Ishikawa (cell line): ENCODE measurements around the gene CARHSP1.

Experiments
- CEBPB ChIP-seq: IDR thresholded peaks from 2 replicates; pipeline ENCODE4 v1.6.1; 2012
- CREB1 ChIP-seq: IDR thresholded peaks from 2 replicates; pipeline ENCODE4 v1.6.1; 2012; ENCODE audit warnings: low read depth
- EGR1 ChIP-seq: IDR thresholded peaks from 2 replicates; pipeline ENCODE4 v1.6.1; 2012
- EP300 ChIP-seq: IDR thresholded peaks from 2 replicates; pipeline ENCODE4 v1.6.1; 2012; ENCODE audit warnings: borderline replicate concordance
- FOXM1 ChIP-seq: IDR thresholded peaks from 2 replicates; pipeline ENCODE4 v1.6.1; 2012; ENCODE audit warnings: low read depth, borderline replicate concordance
- MAX ChIP-seq: IDR thresholded peaks from 2 replicates; pipeline ENCODE4 v1.6.1; 2012
- NFIC ChIP-seq: IDR thresholded peaks from 2 replicates; pipeline ENCODE4 v1.6.1; 2012
- RAD21 ChIP-seq: IDR thresholded peaks from 2 replicates; pipeline ENCODE4 v1.6.1; 2012; ENCODE audit warnings: low read depth
- REST ChIP-seq: IDR thresholded peaks from 2 replicates; pipeline ENCODE4 v1.6.1; 2012; ENCODE audit warnings: low read depth, mild to moderate bottlenecking
- TAF1 ChIP-seq: IDR thresholded peaks from 2 replicates; pipeline ENCODE4 v1.6.1; 2012; ENCODE audit warnings: low read depth, mild to moderate bottlenecking
- TCF12 ChIP-seq: IDR thresholded peaks from 2 replicates; pipeline ENCODE4 v1.6.1; 2012; ENCODE audit warnings: low read depth
- TEAD4 ChIP-seq: IDR thresholded peaks from 2 replicates; pipeline ENCODE4 v1.6.1; 2012
- USF1 ChIP-seq: IDR thresholded peaks from 2 replicates; pipeline ENCODE4 v1.6.1; 2012
- YY1 ChIP-seq: IDR thresholded peaks from 2 replicates; pipeline ENCODE4 v1.6.1; 2012; ENCODE audit warnings: low read depth
- ZBTB7A ChIP-seq: IDR thresholded peaks from 2 replicates; pipeline ENCODE4 v1.6.1; 2012; ENCODE audit warnings: low read depth

CARHSP1 gene

GRCh38 chr16:8885674-8886592 is 17.1 kb upstream of the CARHSP1 start:
- TF ChIP-seq ZBTB7A (no peak), MAX (no peak), YY1 (no peak), CEBPB (no peak), TEAD4 (no peak), EGR1 (no peak), TAF1 (no peak), RAD21 (no peak), TCF12 (no peak), REST (no peak), CREB1 (no peak), USF1 (no peak), EP300 (no peak), FOXM1 (no peak), NFIC (no peak)

GRCh38 chr16:8882725-8883377 is 14.0 kb upstream of the CARHSP1 start:
- TF ChIP-seq TAF1 (no peak), EGR1 (no peak), EP300 (no peak)

- TF ChIP-seq MAX, result no peak
- no peak for TF ChIP-seq CEBPB
- no peak for TF ChIP-seq YY1
- no peak for TF ChIP-seq CREB1
- TF ChIP-seq TCF12, result no peak
- TF ChIP-seq EP300, result no peak
- TF ChIP-seq ZBTB7A, result no peak
- no peak for TF ChIP-seq REST
- no peak for TF ChIP-seq FOXM1
- TF ChIP-seq RAD21, result no peak
- no peak for TF ChIP-seq EGR1
- TF ChIP-seq TAF1, result no peak
- no peak for TF ChIP-seq USF1
- no peak for TF ChIP-seq NFIC
- TF ChIP-seq TEAD4, result no peak
These were observed 13.3 kb upstream of the CARHSP1 start, which contains the start of gene LITAFD for GRCh38 chr16:8882041-8882617. Gene LITAFD, plus strand, starts transcription at chr16:8882351. Its CDS starts 2,005 bp downstream, at chr16:8884356.

GRCh38 chr16:8880839-8881510 is 12.2 kb upstream of the CARHSP1 start:
- TF ChIP-seq ZBTB7A, result no peak
- TF ChIP-seq TCF12, result no peak
- no peak for TF ChIP-seq RAD21
- no peak for TF ChIP-seq NFIC
- no peak for TF ChIP-seq USF1
- TF ChIP-seq MAX, result no peak
- no peak for TF ChIP-seq REST
- no peak for TF ChIP-seq CEBPB
- no peak for TF ChIP-seq FOXM1
- TF ChIP-seq TEAD4, result no peak
- no peak for TF ChIP-seq EP300
- TF ChIP-seq CREB1, result no peak
